Ammon's horn (tissue), 1 donor: ENCODE measurements around the gene HARBI1.
A peak's percentile ranks its signal among the peaks of the same experiment; 100 is the strongest.
"Not testable (repeated sequence)": the region's sequence is repeated elsewhere in the genome, so short reads cannot be mapped to it uniquely, and the experiment has no call there.

Source experiments
- DNase-seq: peaks from one replicate; pipeline ENCODE4 v3.0.0-alpha.2; 2016; ENCODE audit warnings: low spot score

Gene HARBI1

GRCh38 chr11:46597155-46597554, 19.9 kb downstream of the HARBI1 start:
- no peak for DNase-seq

- DNase-seq: no peak
These were observed 22.2 kb downstream of the HARBI1 start for GRCh38 chr11:46594785-46595184.

- DNase-seq: no peak
These were observed 22.7 kb downstream of the HARBI1 start for GRCh38 chr11:46594374-46594700.

- DNase-seq: peak; percentile 94
These were observed 23.3 kb downstream of the HARBI1 start, which contains the start of gene AMBRA1 for GRCh38 chr11:46593550-46594373. Gene AMBRA1, minus strand, starts transcription at chr11:46594023. Its CDS starts 45,643 bp downstream, at chr11:46548380.

- no peak for DNase-seq
These were observed 26.1 kb downstream of the HARBI1 start for GRCh38 chr11:46590740-46591605.

- no peak for DNase-seq
These were observed 28.1 kb downstream of the HARBI1 start for GRCh38 chr11:46588915-46589314.

- DNase-seq: no peak
These were observed 28.9 kb downstream of the HARBI1 start for GRCh38 chr11:46588131-46588530.

- not testable (repeated sequence) for DNase-seq
These were observed 33.5 kb downstream of the HARBI1 start for GRCh38 chr11:46583513-46583912.

GRCh38 chr11:46582588-46582987, 34.4 kb downstream of the HARBI1 start:
- DNase-seq: no peak

- no peak for DNase-seq
These were observed 40.0 kb downstream of the HARBI1 start for GRCh38 chr11:46577058-46577457.

- no peak for DNase-seq
These were observed 42.4 kb downstream of the HARBI1 start for GRCh38 chr11:46574656-46575055.

GRCh38 chr11:46570790-46571398, 46.1 kb downstream of the HARBI1 start:
- no peak for DNase-seq

GRCh38 chr11:46565232-46565840, 51.7 kb downstream of the HARBI1 start:
- DNase-seq: no peak

- DNase-seq: no peak
These were observed 52.6 kb downstream of the HARBI1 start for GRCh38 chr11:46564459-46564858.

GRCh38 chr11:46562527-46562926, 54.5 kb downstream of the HARBI1 start:
- DNase-seq: no peak

GRCh38 chr11:46560300-46560991, 56.6 kb downstream of the HARBI1 start:
- DNase-seq: peak; percentile 15

- no peak for DNase-seq
These were observed 57.2 kb downstream of the HARBI1 start for GRCh38 chr11:46559815-46560214.

- DNase-seq: no peak
These were observed 59.3 kb downstream of the HARBI1 start for GRCh38 chr11:46557684-46558151.

GRCh38 chr11:46555267-46556054, 61.6 kb downstream of the HARBI1 start:
- no peak for DNase-seq
